ENCODE measurements around the gene DTX3. TPM values are rescaled to one million over a fixed set of nuclear protein-coding genes. Genes with fewer than 3 reads are reported as not detected.
A peak's percentile ranks its signal among the peaks of the same experiment; 100 is the strongest.
"Not testable (repeated sequence)": the region's sequence is repeated elsewhere in the genome, so short reads cannot be mapped to it uniquely, and the experiment has no call there.

DTX3 gene
- total and polyA plus RNA-seq, 7 donors = 3.5 to 9.1 (median 4.5) TPM

DNA sequence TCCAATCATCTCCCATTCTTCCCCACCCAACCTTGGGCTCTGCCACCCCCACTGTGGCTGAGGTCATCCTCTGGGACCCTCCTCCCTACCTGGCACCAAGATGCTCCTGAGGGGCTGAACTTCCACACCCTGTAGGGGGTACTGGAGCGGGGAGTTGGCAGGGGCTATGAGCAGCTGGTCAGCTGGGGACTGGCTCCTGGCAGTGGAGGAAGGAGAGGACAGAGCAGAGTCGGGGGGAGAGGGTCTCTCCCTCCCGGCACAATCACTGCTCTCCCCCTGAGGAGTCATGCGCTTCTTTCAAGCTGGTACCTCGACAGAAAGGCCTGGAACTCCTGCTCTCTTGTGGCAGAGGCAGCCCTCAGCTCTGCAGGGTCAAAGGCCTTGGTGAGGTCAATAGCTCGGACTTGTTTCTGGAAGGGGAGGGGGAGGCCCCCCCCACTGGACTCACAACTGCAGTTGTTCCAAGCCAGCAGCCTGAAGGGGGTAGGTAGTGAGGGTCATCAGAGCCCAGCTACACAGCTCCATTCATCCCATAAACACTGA, 26.3 kb downstream of the DTX3 start:
- peaks cover 0 to 11% (median 7%) of the 10 kb centered on the region in 3 donors for H3K27me3 ChIP-seq (ENCODE audit: insufficient read depth in 3 of 3, low read length in 2 of 3)
- 62 to 77% (median 66%) methylated on average over 4 to 6 of the region's 6 CpGs for WGBS, 3 donors
- peaks cover 8% of the 10 kb centered on the region for H3K4me1 ChIP-seq
- no peaks in the 10 kb centered on the region for H3K9me3 ChIP-seq
- ATAC-seq (no peak), DNase-seq (no peak)
- TF ChIP-seq, protein P1, sequence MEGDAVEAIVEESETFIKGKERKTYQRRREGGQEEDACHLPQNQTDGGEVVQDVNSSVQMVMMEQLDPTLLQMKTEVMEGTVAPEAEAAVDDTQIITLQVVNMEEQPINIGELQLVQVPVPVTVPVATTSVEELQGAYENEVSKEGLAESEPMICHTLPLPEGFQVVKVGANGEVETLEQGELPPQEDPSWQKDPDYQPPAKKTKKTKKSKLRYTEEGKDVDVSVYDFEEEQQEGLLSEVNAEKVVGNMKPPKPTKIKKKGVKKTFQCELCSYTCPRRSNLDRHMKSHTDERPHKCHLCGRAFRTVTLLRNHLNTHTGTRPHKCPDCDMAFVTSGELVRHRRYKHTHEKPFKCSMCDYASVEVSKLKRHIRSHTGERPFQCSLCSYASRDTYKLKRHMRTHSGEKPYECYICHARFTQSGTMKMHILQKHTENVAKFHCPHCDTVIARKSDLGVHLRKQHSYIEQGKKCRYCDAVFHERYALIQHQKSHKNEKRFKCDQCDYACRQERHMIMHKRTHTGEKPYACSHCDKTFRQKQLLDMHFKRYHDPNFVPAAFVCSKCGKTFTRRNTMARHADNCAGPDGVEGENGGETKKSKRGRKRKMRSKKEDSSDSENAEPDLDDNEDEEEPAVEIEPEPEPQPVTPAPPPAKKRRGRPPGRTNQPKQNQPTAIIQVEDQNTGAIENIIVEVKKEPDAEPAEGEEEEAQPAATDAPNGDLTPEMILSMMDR (IDR thresholded peaks at IDR 0.05) = no peak
- peaks cover 0 to 41% of the 10 kb centered on the region in 2 donors for H3K36me3 ChIP-seq (ENCODE audit: insufficient read depth in 1 of 2, low read depth in 1 of 2)
- no peak overlapping the region for H3K4me3 ChIP-seq
- no peak overlapping the region for H3K27ac ChIP-seq
- intact Hi-C loops (cut with DNase I) = no loop called here

GRCh38 chr12:57631566-57632072, 27.0 kb downstream of the DTX3 start:
- H3K36me3 ChIP-seq (ENCODE audit: insufficient read depth in 1 of 2, low read depth in 1 of 2) = peaks cover 0 to 37% of the 10 kb centered on the region in 2 donors
- intact Hi-C loops (cut with DNase I) = loop anchor here in 1 of 2 donors (2.0 kb wide), 1 partner anchor 49 kb away; no protein-coding TSS in a partner anchor
- H3K4me3 ChIP-seq = peak overlapping the region; percentile 84
- DNase-seq (no peak), ATAC-seq (no peak)
- no peak overlapping the region for H3K27ac ChIP-seq
- TF ChIP-seq, protein P1 (IDR thresholded peaks at IDR 0.05) = no peak
- no peaks in the 10 kb centered on the region for H3K9me3 ChIP-seq
- WGBS, 3 donors = 19 to 22% (median 21%) methylated on average over 26 of the region's 26 CpGs
- H3K27me3 ChIP-seq (ENCODE audit: insufficient read depth in 3 of 3, low read length in 2 of 3) = peaks cover 0 to 11% (median 7%) of the 10 kb centered on the region in 3 donors
- peaks cover 8% of the 10 kb centered on the region for H3K4me1 ChIP-seq

DNA sequence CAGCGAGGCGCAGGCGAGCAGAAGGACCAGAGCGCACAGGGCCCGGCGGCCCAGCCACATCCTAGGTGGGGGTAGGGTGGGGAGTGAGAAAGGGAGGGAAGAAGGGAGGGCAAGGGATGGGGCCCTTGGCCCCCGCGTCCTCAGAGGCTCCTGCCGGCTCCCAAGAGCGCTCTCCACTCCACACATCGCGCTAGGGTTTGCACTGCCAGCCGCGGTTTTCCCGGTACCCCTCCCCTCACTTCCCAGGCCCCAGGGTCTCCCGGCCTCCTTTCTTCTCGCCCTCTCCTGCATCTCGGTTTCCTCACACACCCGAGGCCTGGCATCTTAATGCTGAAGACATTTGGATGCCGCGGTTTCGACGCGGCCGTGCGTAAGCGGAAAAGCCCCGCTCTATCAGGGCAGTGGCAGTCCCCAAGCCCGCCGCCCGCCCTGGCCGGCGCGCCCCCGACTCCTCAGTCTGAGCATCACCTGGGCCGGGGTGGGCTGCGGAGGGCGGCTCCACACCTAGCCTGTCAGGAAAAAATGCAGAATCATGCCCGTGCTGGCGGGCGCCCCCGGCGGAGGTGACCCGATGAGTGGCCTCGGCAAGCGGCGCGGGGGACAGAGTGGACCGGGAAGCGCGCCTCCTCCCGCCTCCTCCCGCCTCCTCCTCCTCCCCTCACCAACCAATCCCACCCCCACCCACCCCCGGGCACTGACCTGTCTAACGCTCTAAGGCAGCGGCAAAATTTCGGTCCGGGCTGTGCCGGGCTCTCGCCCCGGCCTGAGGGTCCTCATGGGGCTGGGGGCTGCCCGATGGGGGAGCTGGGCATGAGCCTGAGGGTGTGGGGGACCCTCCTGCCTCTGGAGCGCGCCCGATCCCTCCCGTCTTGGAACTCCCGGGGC, 27.7 kb downstream of the DTX3 start:
- peaks cover 0 to 11% (median 7%) of the 10 kb centered on the region in 3 donors for H3K27me3 ChIP-seq (ENCODE audit: insufficient read depth in 3 of 3, low read length in 2 of 3)
- H3K4me3 ChIP-seq = peak overlapping the region; percentile 84
- peak in 1 of 2 donors; percentile 71 for DNase-seq
- no peaks in the 10 kb centered on the region for H3K9me3 ChIP-seq
- 1 to 3% (median 2%) methylated on average over 62 to 64 of the region's 67 CpGs for WGBS, 3 donors
- H3K27ac ChIP-seq = peak overlapping the region; percentile 48
- H3K4me1 ChIP-seq = peaks cover 8% of the 10 kb centered on the region
- intact Hi-C loops (cut with DNase I) = loop anchor here in 1 of 2 donors (2.0 kb wide), 1 partner anchor 50 kb away; no protein-coding TSS in a partner anchor
- ATAC-seq = peak; percentile 60 to 79 (median 68)
- H3K36me3 ChIP-seq (ENCODE audit: insufficient read depth in 1 of 2, low read depth in 1 of 2) = peaks cover 0 to 35% of the 10 kb centered on the region in 2 donors
- TF ChIP-seq, protein P1 (IDR thresholded peaks at IDR 0.05) = no peak

- TF ChIP-seq, protein P1 (IDR thresholded peaks at IDR 0.05) = peak; percentile 94
- H3K4me3 ChIP-seq = peak within 1 kb of the TSS; percentile 84
- peak within 1 kb of the TSS; percentile 48 for H3K27ac ChIP-seq
- 3 to 4% (median 4%) methylated on average over 36 to 58 of the region's 58 CpGs for WGBS, 3 donors
- H3K4me1 ChIP-seq = peaks cover 8% of the 10 kb centered on the region
- intact Hi-C loops (cut with DNase I) = loop anchor here in 1 of 2 donors (2.0 kb wide), 1 partner anchor 50 kb away; no protein-coding TSS in a partner anchor
- ATAC-seq (peak; percentile 91 to 94 (median 93)), DNase-seq (peak; percentile 66 to 76)
- H3K27me3 ChIP-seq (ENCODE audit: insufficient read depth in 3 of 3, low read length in 2 of 3) = peaks cover 0 to 7% (median 6%) of the 10 kb centered on the region in 3 donors
- peaks cover 0 to 26% of the 10 kb centered on the region in 2 donors for H3K36me3 ChIP-seq (ENCODE audit: insufficient read depth in 1 of 2, low read depth in 1 of 2)
- no peaks in the 10 kb centered on the region for H3K9me3 ChIP-seq
Measured at GRCh38 chr12:57632958-57633840, 28.6 kb downstream of the DTX3 start, which contains the start of gene B4GALNT1. Gene B4GALNT1, minus strand, starts transcription at chr12:57633201. Its CDS starts 1,069 bp downstream, at chr12:57632132.

- 75 to 83% (median 82%) methylated on average over 9 of the region's 9 CpGs for WGBS, 3 donors
- not testable (repeated sequence) for H3K27me3 ChIP-seq (ENCODE audit: insufficient read depth in 3 of 3, low read length in 2 of 3); H3K4me1 ChIP-seq
Measured at GRCh38 chr12:57636731-57637130, 32.1 kb downstream of the DTX3 start.

More at GRCh38 chr12:57636731-57637130, 32.1 kb downstream of the DTX3 start:
- ATAC-seq; H3K9me3 ChIP-seq; intact Hi-C loops (cut with DNase I); DNase-seq; H3K27ac ChIP-seq; H3K4me3 ChIP-seq; H3K36me3 ChIP-seq (ENCODE audit: insufficient read depth in 1 of 2, low read depth in 1 of 2): not testable (repeated sequence)

All from psoas muscle (tissue), 8 donors.